Breast epithelium (tissue), 4 donors: ENCODE results near the gene WHRN. TPM values are rescaled to one million over a fixed set of nuclear protein-coding genes. Genes with fewer than 3 reads are reported as not detected.

Experiments
- DNase-seq, 2 donors: peaks; one replicate each; pipeline ENCODE4 v3.0.0-alpha.2; 2019; ENCODE audit warnings: low spot score in 2 of 2
- H3K27ac ChIP-seq, 2 donors: fragments of 200-600 bp; sonication (generic) in 1 of 2; one replicate each; pipeline ENCODE4 v1.5.1; 2016 to 2019; ENCODE audit warnings: mild to moderate bottlenecking in 1 of 2
- H3K27me3 ChIP-seq, 2 donors: fragments of 200-600 bp; sonication (generic) in 1 of 2; one replicate each; pipeline versions ENCODE4 v1.5.1 to v1.6.0; 2017 to 2019; ENCODE audit warnings: control low read depth in 1 of 2, mild to moderate bottlenecking in 1 of 2
- H3K36me3 ChIP-seq: fragments of 200-600 bp; one replicate; pipeline ENCODE4 v1.5.1; 2019
- H3K4me1 ChIP-seq, 2 donors: fragments of 200-600 bp; sonication (generic); one replicate each; pipeline ENCODE4 v1.5.1; 2016 to 2019; ENCODE audit warnings: control low read depth in 1 of 2
- H3K4me3 ChIP-seq, 3 donors: fragments of 200-600 bp; sonication (generic); 1 replicate in 2 of 3; 2 replicates in 1 of 3; pipeline ENCODE4 v1.5.1; 2016 to 2019; ENCODE audit warnings: mild to moderate bottlenecking in 3 of 3, moderate library complexity in 2 of 3
- H3K9me3 ChIP-seq, 2 donors: fragments of 200-600 bp; sonication (generic) in 1 of 2; one replicate each; pipeline ENCODE4 v1.5.1; 2016 to 2019; ENCODE audit warnings: control low read depth in 1 of 2
- CTCF ChIP-seq, 3 donors: fragments of 450-650 bp; IDR thresholded peaks; one replicate each; pipeline ENCODE4 v1.5.1; 2016 to 2017; ENCODE audit warnings: antibody characterized with exemption in 3 of 3, mild to moderate bottlenecking in 3 of 3, moderate library complexity in 3 of 3
- POLR2A ChIP-seq: fragments of 450-650 bp; IDR thresholded peaks from one replicate; pipeline ENCODE4 v1.6.1; 2016; ENCODE audit warnings: antibody characterized with exemption, mild to moderate bottlenecking, moderate library complexity
- POLR2AphosphoS5 ChIP-seq, 3 donors: sonication (generic); formaldehyde crosslinking; IDR thresholded peaks; one replicate each; pipeline ENCODE4 v1.6.1; 2017; ENCODE audit warnings: antibody characterized with exemption in 3 of 3
- intact Hi-C: fragments of 100-400 bp; cut with DNase I; formaldehyde crosslinking; loops from one replicate; pipeline ENCODE4 v1.15.1; 2023; ENCODE audit warnings: low total_unique reads
- total RNA-seq, 3 donors: library from RNA; depleted of rRNA; stranded (reverse); fragments of >200 nt; gene quantifications; one replicate each; pipeline ENCODE4 v1.1.0, GENCODE V29; 2016

Gene WHRN
- total RNA-seq, 3 donors from 2014 or later: 2.4 to 16.4 (median 15.1) TPM

- Histone ChIP-seq H3K4me1 (no peaks in the 10 kb centered on the region), H3K4me3 (no peak overlapping the region), H3K27me3 (no peaks in the 10 kb centered on the region), H3K9me3 (no peaks in the 10 kb centered on the region), H3K36me3 (no peaks in the 10 kb centered on the region), H3K27ac (no peak overlapping the region)
- no peak for TF ChIP-seq POLR2AphosphoS5 (IDR thresholded peaks at IDR 0.05)
- TF ChIP-seq POLR2A: no peak
- no peak for TF ChIP-seq CTCF (IDR thresholded peaks at IDR 0.05)
- intact Hi-C loops: no loop called here
- DNase-seq: no peak
These were observed 76.8 kb downstream of the WHRN start for GRCh38 chr9:114428466-114428865.

GRCh38 chr9:114427644-114428043, 77.6 kb downstream of the WHRN start:
- H3K36me3 ChIP-seq: no peaks in the 10 kb centered on the region
- no peaks in the 10 kb centered on the region for H3K9me3 ChIP-seq
- DNase-seq: no peak
- H3K4me3 ChIP-seq: no peak overlapping the region
- H3K4me1 ChIP-seq: no peaks in the 10 kb centered on the region
- TF ChIP-seq POLR2AphosphoS5 (IDR thresholded peaks at IDR 0.05) (no peak), CTCF (IDR thresholded peaks at IDR 0.05) (no peak), POLR2A (no peak)
- no peak overlapping the region for H3K27ac ChIP-seq
- no peaks in the 10 kb centered on the region for H3K27me3 ChIP-seq
- intact Hi-C loops: no loop called here

- H3K4me3 ChIP-seq: no peak overlapping the region
- no peak overlapping the region for H3K27ac ChIP-seq
- intact Hi-C loops: no loop called here
- H3K9me3 ChIP-seq: no peaks in the 10 kb centered on the region
- no peaks in the 10 kb centered on the region for H3K36me3 ChIP-seq
- DNase-seq: no peak
- H3K4me1 ChIP-seq: no peaks in the 10 kb centered on the region
- no peak for TF ChIP-seq CTCF (IDR thresholded peaks at IDR 0.05)
- TF ChIP-seq POLR2AphosphoS5 (IDR thresholded peaks at IDR 0.05): no peak
- no peak for TF ChIP-seq POLR2A
- no peaks in the 10 kb centered on the region for H3K27me3 ChIP-seq
These were observed 79.0 kb downstream of the WHRN start for GRCh38 chr9:114426046-114426948.

GRCh38 chr9:114425126-114425525, 80.1 kb downstream of the WHRN start:
- Histone ChIP-seq H3K27me3 (no peaks in the 10 kb centered on the region), H3K27ac (no peak overlapping the region), H3K36me3 (no peaks in the 10 kb centered on the region), H3K4me1 (no peaks in the 10 kb centered on the region), H3K9me3 (no peaks in the 10 kb centered on the region), H3K4me3 (no peak overlapping the region)
- DNase-seq: no peak
- no peak for TF ChIP-seq POLR2AphosphoS5 (IDR thresholded peaks at IDR 0.05)
- TF ChIP-seq POLR2A: no peak
- TF ChIP-seq CTCF (IDR thresholded peaks at IDR 0.05): no peak
- intact Hi-C loops: no loop called here

- no peaks in the 10 kb centered on the region for H3K9me3 ChIP-seq
- no peaks in the 10 kb centered on the region for H3K4me1 ChIP-seq
- no peaks in the 10 kb centered on the region for H3K27me3 ChIP-seq
- H3K4me3 ChIP-seq: no peak overlapping the region
- no peak for TF ChIP-seq POLR2AphosphoS5 (IDR thresholded peaks at IDR 0.05)
- TF ChIP-seq CTCF (IDR thresholded peaks at IDR 0.05): no peak
- no peak for TF ChIP-seq POLR2A
- H3K27ac ChIP-seq: no peak overlapping the region
- intact Hi-C loops: no loop called here
- DNase-seq: no peak
- H3K36me3 ChIP-seq: no peaks in the 10 kb centered on the region
These were observed 81.1 kb downstream of the WHRN start for GRCh38 chr9:114424126-114424525.
